ENCODE data around the gene PTPRN2.

DNA sequence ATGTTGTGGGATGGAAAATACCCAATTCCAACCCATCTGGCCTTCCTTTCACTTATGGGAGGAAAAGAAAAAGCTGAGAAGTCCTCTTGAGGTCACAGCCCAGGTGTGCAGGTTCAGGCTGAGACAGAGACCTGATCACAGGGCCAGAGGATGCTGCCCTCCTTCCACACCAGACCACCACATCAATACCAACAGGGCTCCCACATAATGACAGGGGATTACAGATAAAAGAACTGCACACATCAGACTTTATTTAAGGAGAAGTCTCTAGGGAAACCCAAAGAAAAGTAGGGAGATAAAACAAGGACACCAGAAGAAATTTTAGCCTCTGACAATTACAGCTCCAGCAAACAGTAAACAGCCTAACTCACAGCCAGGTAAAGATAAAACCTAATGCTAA lies 548.4 kb downstream of the PTPRN2 start:
- TF ChIP-seq JUNB (CRISPR knock-in tag; conservative IDR thresholded peaks at IDR 0.05) (no peak), NONO (IDR thresholded peaks at IDR 0.05; ENCODE audit: low read depth in 2 of 2, low read length in 1 of 2) (no peak), TRIM24 (IDR thresholded peaks at IDR 0.05) (no peak), TEAD4 (IDR thresholded peaks at IDR 0.05; ENCODE audit: low read length) (no peak), TEAD4 (CRISPR knock-in tag; IDR thresholded peaks at IDR 0.05; ENCODE audit: borderline replicate concordance) (no peak), RNF2 (IDR thresholded peaks at IDR 0.05) (no peak), EZH2 (IDR thresholded peaks at IDR 0.05; ENCODE audit: borderline replicate concordance, low read depth, low read length) (no peak), CTCF (IDR thresholded peaks at IDR 0.05 in 2 of 3, conservative IDR thresholded peaks at IDR 0.05 in 1 of 3; ENCODE audit: insufficient read depth in 2 of 3, low read depth in 1 of 3, low read length in 3 of 3) (no peak), ZNF639 (CRISPR knock-in tag; conservative IDR thresholded peaks at IDR 0.05 in 1 of 2, IDR thresholded peaks at IDR 0.05 in 1 of 2) (no peak)
